A549 (cell line): ENCODE data around the gene GOT1. TPM values are rescaled to one million over a fixed set of nuclear protein-coding genes. Genes with fewer than 3 reads are reported as not detected.

ENCODE experiments used
- ATAC-seq, 2 experiments: fragments of 200-7000 bp in 1 of 2; fragments of >200 bp in 1 of 2; cut with Nextera tagmentation in 1 of 2; cut with Tn5 transposase in 1 of 2; 3 replicates each; pipeline versions ENCODE4 v1.8.0 to v1.9.1; 2018 to 2020; ENCODE audit warnings: mild to moderate bottlenecking in 1 of 2, moderate library complexity in 1 of 2
- CTCF ChIA-PET: fragments of 300-600 bp; sonication (Branson Sonifier 250); formaldehyde crosslinking; extraction: SDS; loops from one replicate; lab custom pipeline; 2021; ENCODE audit warnings: antibody characterized with exemption, inconsistent platforms; lab: Yijun Ruan, JAX
- POLR2A ChIA-PET: fragments of 350-600 bp; formaldehyde crosslinking; extraction: SDS; loops from one replicate; lab custom pipeline; 2021; ENCODE audit warnings: antibody characterized with exemption, inconsistent platforms; lab: Yijun Ruan, JAX
- DNase-seq, 2 experiments: peaks; one replicate each; pipeline versions ENCODE4 v3.0.0 to v3.0.0-alpha.2; 2011 to 2016; ENCODE audit warnings: low read depth in 1 of 2, low spot score in 1 of 2
- FAIRE-seq: peaks from 2 replicates; lab custom pipeline; 2011; peaks lifted over from hg19 to GRCh38; lab: Jason Lieb, UNC
- H3K27ac ChIP-seq, 2 experiments: fragments of >200 bp; sonication (Bioruptor Twin); formaldehyde crosslinking; 3 replicates each; pipeline ENCODE4 v1.5.1; 2016 to 2017
- H3K4me1 ChIP-seq: fragments of >200 bp; sonication (Bioruptor Twin); formaldehyde crosslinking; 3 replicates; pipeline ENCODE4 v1.6.1; 2016
- H3K4me2 ChIP-seq: fragments of >200 bp; sonication (Bioruptor Twin); formaldehyde crosslinking; 3 replicates; pipeline ENCODE4 v1.6.1; 2016
- H3K4me3 ChIP-seq: fragments of >200 bp; sonication (Bioruptor Twin); formaldehyde crosslinking; 3 replicates; pipeline ENCODE4 v1.5.1; 2016
- H3K9me3 ChIP-seq: fragments of >200 bp; sonication (Bioruptor Twin); formaldehyde crosslinking; 3 replicates; pipeline ENCODE4 v1.6.1; 2016
- ATOH8 ChIP-seq: fragments of 250-450 bp; sonication (Bioruptor Pico); IDR thresholded peaks from 2 replicates; pipeline ENCODE4 v1.5.0; 2020; ENCODE audit warnings: low read depth, mild to moderate bottlenecking, moderate library complexity
- BHLHE40 ChIP-seq: IDR thresholded peaks from 2 replicates; pipeline ENCODE4 v1.6.1; 2012; ENCODE audit warnings: low read depth, low read length, inconsistent platforms
- CBX2 ChIP-seq: fragments of 200-600 bp; sonication (generic); IDR thresholded peaks from 2 replicates; pipeline ENCODE4 v1.6.1; 2016; ENCODE audit warnings: low read depth, mild to moderate bottlenecking, borderline replicate concordance
- CBX8 ChIP-seq: fragments of 200-600 bp; sonication (generic); IDR thresholded peaks from 2 replicates; pipeline ENCODE4 v1.6.1; 2016
- CEBPB ChIP-seq, 2 experiments: fragments of >200 bp in 1 of 2; sonication (Bioruptor Twin) in 1 of 2; formaldehyde crosslinking in 1 of 2; IDR thresholded peaks; 2 replicates each; pipeline ENCODE4 v1.6.1; 2012 to 2016
- CHD4 ChIP-seq: fragments of 200-600 bp; sonication (generic); IDR thresholded peaks from 2 replicates; pipeline ENCODE4 v1.6.1; 2016; ENCODE audit warnings: antibody characterized with exemption, mild to moderate bottlenecking, borderline replicate concordance
- E2F6 ChIP-seq: IDR thresholded peaks from 2 replicates; pipeline ENCODE4 v1.6.1; 2012; ENCODE audit warnings: low read depth, borderline replicate concordance
- EP300 ChIP-seq, 2 experiments: fragments of >200 bp; sonication (Bioruptor Twin); formaldehyde crosslinking; IDR thresholded peaks; 2 replicates in 1 of 2; 3 replicates in 1 of 2; pipeline ENCODE4 v1.6.1; 2016 to 2017
- ESRRA ChIP-seq: fragments of 150-350 bp; IDR thresholded peaks from 2 replicates; pipeline ENCODE4 v1.6.1; 2014; ENCODE audit warnings: mild to moderate bottlenecking, low read length, borderline replicate concordance
- FOSB ChIP-seq: fragments of 250-450 bp; sonication (Bioruptor Pico); IDR thresholded peaks from 2 replicates; pipeline ENCODE4 v1.5.0; 2020; ENCODE audit warnings: mild to moderate bottlenecking, moderate library complexity
- FOSL2 ChIP-seq, 2 experiments: fragments of 450-650 bp in 1 of 2; fragments of >200 bp in 1 of 2; sonication (Bioruptor Twin) in 1 of 2; formaldehyde crosslinking; IDR thresholded peaks; 2 replicates each; pipeline versions ENCODE4 v1.5.0 to v1.6.1; 2016 to 2020; ENCODE audit warnings: mild to moderate bottlenecking in 1 of 2, moderate library complexity in 1 of 2
- HOXB13 ChIP-seq: fragments of 250-450 bp; sonication (Bioruptor Pico); IDR thresholded peaks from 2 replicates; pipeline ENCODE4 v1.5.0; 2020; ENCODE audit warnings: low read depth, mild to moderate bottlenecking, moderate library complexity
- JUN ChIP-seq, 2 experiments: fragments of >200 bp; sonication (Bioruptor Twin); formaldehyde crosslinking; IDR thresholded peaks; 2 replicates in 1 of 2; 3 replicates in 1 of 2; pipeline ENCODE4 v1.6.1; 2016 to 2017
- KDM1A ChIP-seq: fragments of 200-600 bp; sonication (generic); IDR thresholded peaks from 2 replicates; pipeline ENCODE4 v1.6.1; 2016; ENCODE audit warnings: low read depth, mild to moderate bottlenecking
- MYC ChIP-seq: IDR thresholded peaks from 2 replicates; pipeline ENCODE4 v1.6.1; 2012; ENCODE audit warnings: mild to moderate bottlenecking, inconsistent platforms, low read length, improper control_type of control experiment, borderline replicate concordance
- NPAS2 ChIP-seq: fragments of 250-450 bp; sonication (Bioruptor Pico); IDR thresholded peaks from 2 replicates; pipeline ENCODE4 v1.8.0; 2022; ENCODE audit warnings: mild to moderate bottlenecking, moderate library complexity, borderline replicate concordance
- PHF8 ChIP-seq: fragments of 200-600 bp; sonication (generic); IDR thresholded peaks from 2 replicates; pipeline ENCODE4 v1.6.1; 2016; ENCODE audit warnings: low read depth, mild to moderate bottlenecking, antibody characterized with exemption, moderate library complexity, borderline replicate concordance
- RARB ChIP-seq: fragments of 250-450 bp; sonication (Bioruptor Pico); IDR thresholded peaks from 2 replicates; pipeline ENCODE4 v1.8.0; 2021; ENCODE audit warnings: mild to moderate bottlenecking, moderate library complexity
- RCOR1 ChIP-seq: fragments of 150-350 bp; IDR thresholded peaks from 2 replicates; pipeline ENCODE4 v1.6.1; 2014; ENCODE audit warnings: antibody characterized with exemption, low read length, low read depth
- SMC3 ChIP-seq: fragments of >200 bp; sonication (Bioruptor Twin); formaldehyde crosslinking; IDR thresholded peaks from 3 replicates; pipeline ENCODE4 v1.6.1; 2018; ENCODE audit warnings: inconsistent platforms
- SREBF2 ChIP-seq: fragments of 450-650 bp; IDR thresholded peaks from 2 replicates; pipeline ENCODE4 v1.6.1; 2014; ENCODE audit warnings: mild to moderate bottlenecking, moderate library complexity
- WGBS: methylation state at CpG from one replicate; pipeline ENCODE4 v1.1.6; 2017; ENCODE audit errors: missing lambda C conversion rate; 5-methylcytosine and 5-hydroxymethylcytosine counted together
- polyA plus RNA-seq, 4 experiments: library from polyadenylated mRNA; depleted of rRNA in 3 of 4; stranded (reverse); fragments of >200 nt; fragmentation: RNase III in 1 of 4; extraction: RNeasy Plus Mini Kit Qiagen cat#74134 plus additional on column Dnase treatment in 1 of 4; gene quantifications; 2 replicates in 3 of 4; 3 replicates in 1 of 4; pipeline ENCODE4 v1.2.3, GENCODE V29; 2011 to 2017
- TF ChIP-seq, protein P1 (sequence below): fragments of >200 bp; sonication (Bioruptor Twin); formaldehyde crosslinking; IDR thresholded peaks from 2 replicates; pipeline ENCODE4 v1.6.1; 2016
- TF ChIP-seq, protein P2 (sequence below): fragments of 450-650 bp; IDR thresholded peaks from 2 replicates; pipeline ENCODE4 v1.6.1; 2014; ENCODE audit warnings: antibody characterized with exemption

GOT1 gene
- polyA plus RNA-seq, 2 of the 4 experiments (the other 2 are of a cell fraction): 31.1 to 34.9 TPM

- Histone ChIP-seq H3K4me2 (no peak overlapping the region), H3K4me3 (no peak overlapping the region), H3K4me1 (no peaks in the 10 kb centered on the region), H3K27ac (no peak overlapping the region), H3K9me3 (no peaks in the 10 kb centered on the region)
- TF ChIP-seq FOSL2 (IDR thresholded peaks at IDR 0.05) (no peak), FOSL2 (CRISPR knock-in tag; IDR thresholded peaks at IDR 0.05) (no peak), RARB (CRISPR knock-in tag) (no peak), HOXB13 (CRISPR knock-in tag) (no peak), PHF8 (no peak), KDM1A (no peak), CBX8 (no peak; the same call in 1 of the 2 replicates), NPAS2 (CRISPR knock-in tag) (no peak), MYC (no peak), ATOH8 (CRISPR knock-in tag) (no peak), CHD4 (no peak), EP300 (IDR thresholded peaks at IDR 0.05) (no peak), SMC3 (no peak), FOSB (CRISPR knock-in tag) (no peak), ESRRA (no peak), CEBPB (IDR thresholded peaks at IDR 0.05) (no peak), CBX2 (no peak), E2F6 (no peak), BHLHE40 (no peak)
- TF ChIP-seq, protein P1, sequence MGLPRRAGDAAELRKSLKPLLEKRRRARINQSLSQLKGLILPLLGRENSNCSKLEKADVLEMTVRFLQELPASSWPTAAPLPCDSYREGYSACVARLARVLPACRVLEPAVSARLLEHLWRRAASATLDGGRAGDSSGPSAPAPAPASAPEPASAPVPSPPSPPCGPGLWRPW: no peak
- no peak for FAIRE-seq
- no peak; a peak in 1 of 6 replicates for ATAC-seq
- DNase-seq: no peak
- POLR2A ChIA-PET: no interaction called here
- WGBS: 25% methylated on average over 6 of the region's 6 CpGs
- CTCF ChIA-PET: interaction anchor here (1.0 to 6.3 kb wide), 5 partner anchors 14 to 162 kb away, joined by 3 to 37 read pairs (median 4); no protein-coding TSS in a partner anchor
Observed at GRCh38 chr10:99450624-99451498, 20.4 kb upstream of the GOT1 start.

- ChIA-PET POLR2A (interaction anchor here (0.5 kb wide), 1 partner anchor 170 kb away, joined by 3 read pairs; the partner anchor contains the start of gene SLC25A28), CTCF (interaction anchor here (1.0 to 6.3 kb wide), 3 partner anchors 14 to 162 kb away, joined by 3 to 37 read pairs (median 4); no protein-coding TSS in a partner anchor)
- no peak for TF ChIP-seq FOSL2 (IDR thresholded peaks at IDR 0.05)
- TF ChIP-seq FOSL2 (CRISPR knock-in tag; IDR thresholded peaks at IDR 0.05): no peak
- TF ChIP-seq, protein P2, sequence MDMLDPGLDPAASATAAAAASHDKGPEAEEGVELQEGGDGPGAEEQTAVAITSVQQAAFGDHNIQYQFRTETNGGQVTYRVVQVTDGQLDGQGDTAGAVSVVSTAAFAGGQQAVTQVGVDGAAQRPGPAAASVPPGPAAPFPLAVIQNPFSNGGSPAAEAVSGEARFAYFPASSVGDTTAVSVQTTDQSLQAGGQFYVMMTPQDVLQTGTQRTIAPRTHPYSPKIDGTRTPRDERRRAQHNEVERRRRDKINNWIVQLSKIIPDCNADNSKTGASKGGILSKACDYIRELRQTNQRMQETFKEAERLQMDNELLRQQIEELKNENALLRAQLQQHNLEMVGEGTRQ: no peak
- no peak for TF ChIP-seq SREBF2
- TF ChIP-seq RCOR1: no peak
- no peak for TF ChIP-seq JUN (IDR thresholded peaks at IDR 0.05)
- no peak for TF ChIP-seq HOXB13 (CRISPR knock-in tag)
- no peak for TF ChIP-seq EP300 (IDR thresholded peaks at IDR 0.05)
- no peak for TF ChIP-seq CHD4
- no peak for TF ChIP-seq MYC
- no peak overlapping the region for H3K4me3 ChIP-seq
- H3K4me1 ChIP-seq: no peaks in the 10 kb centered on the region
- 73% methylated on average over 5 of the region's 5 CpGs for WGBS
- no peak for FAIRE-seq
- no peaks in the 10 kb centered on the region for H3K9me3 ChIP-seq
- H3K27ac ChIP-seq: no peak overlapping the region
- no peak for ATAC-seq
- no peak overlapping the region for H3K4me2 ChIP-seq
- no peak for DNase-seq
Observed at GRCh38 chr10:99450156-99450555, 19.7 kb upstream of the GOT1 start.
